Left ventricle myocardium inferior (tissue), 1 donor: Measurements from ENCODE around the gene ITM2C. TPM values are rescaled to one million over a fixed set of nuclear protein-coding genes. Genes with fewer than 3 reads are reported as not detected.

Experiments used
- DNase-seq: peaks from one replicate; pipeline ENCODE4 v3.0.0-alpha.2; 2020
- H3K27ac ChIP-seq: fragments of 200-600 bp; replicated peaks from 2 replicates; pipeline ENCODE4 v1.8.0; 2021
- H3K27me3 ChIP-seq: fragments of 200-600 bp; 2 replicates; pipeline ENCODE4 v1.8.0; 2021; ENCODE audit warnings: low read depth
- H3K36me3 ChIP-seq: fragments of 200-600 bp; 2 replicates; pipeline ENCODE4 v1.8.0; 2021
- H3K4me1 ChIP-seq: fragments of 200-600 bp; 2 replicates; pipeline ENCODE4 v1.8.0; 2021
- H3K4me3 ChIP-seq: fragments of 200-600 bp; 2 replicates; pipeline ENCODE4 v1.8.0; 2021; ENCODE audit warnings: mild to moderate bottlenecking, moderate library complexity
- H3K9me3 ChIP-seq: fragments of 200-600 bp; replicated peaks from 2 replicates; pipeline ENCODE4 v1.8.0; 2021
- intact Hi-C: fragments of 100-400 bp; cut with micrococcal nuclease; formaldehyde crosslinking; loops from one replicate; pipeline ENCODE4 v1.11.0; 2022
- total RNA-seq: library from RNA; stranded (reverse); fragmentation: NEBNext Ultra II Directional; extraction: Animal tissue kit (Norgen Biotek cat#: 25700); gene quantifications from one replicate; pipeline ENCODE4 v1.2.1, GENCODE V29; 2021
- TF ChIP-seq, protein P1 (sequence below): fragments of 200-600 bp; IDR thresholded peaks from 2 replicates; pipeline ENCODE4 v1.8.0; 2021; ENCODE audit warnings: antibody characterized with exemption, mild to moderate bottlenecking, borderline replicate concordance
- donor health status: DM: no; HTN: yes; CAD: no; lungs with severe emphysema.

ITM2C gene
- total RNA-seq, 1 donor from 2014 or later, result 25.5 TPM

DNA sequence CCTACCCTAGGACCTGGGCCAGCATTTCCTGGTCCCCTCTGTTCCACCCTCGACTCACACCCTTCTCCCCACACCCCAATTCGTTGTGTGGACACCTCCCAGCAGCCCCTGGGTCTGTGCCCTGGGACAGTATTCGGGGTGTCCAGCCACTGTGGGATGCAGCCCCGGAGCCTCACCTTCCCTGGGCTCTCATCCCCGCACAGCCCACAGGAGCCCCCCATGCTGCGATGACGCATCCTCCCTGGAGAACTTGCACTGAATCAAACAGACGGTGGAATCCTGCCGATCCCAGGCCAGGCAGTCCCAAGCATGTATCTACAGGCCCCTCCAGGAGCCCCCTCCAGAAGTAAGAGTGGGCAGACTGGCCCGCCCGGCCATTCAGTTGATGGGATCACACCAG is 9.7 kb downstream of the ITM2C start:
- peaks cover 21% of the 10 kb centered on the region for H3K4me1 ChIP-seq
- H3K27ac ChIP-seq, result no peak overlapping the region
- intact Hi-C loops, result no loop called here
- no peak overlapping the region for H3K4me3 ChIP-seq
- no peak for DNase-seq
- H3K27me3 ChIP-seq, result no peaks in the 10 kb centered on the region
- H3K36me3 ChIP-seq, result peaks cover 21% of the 10 kb centered on the region
- H3K9me3 ChIP-seq, result no peaks in the 10 kb centered on the region
- TF ChIP-seq, protein P1, sequence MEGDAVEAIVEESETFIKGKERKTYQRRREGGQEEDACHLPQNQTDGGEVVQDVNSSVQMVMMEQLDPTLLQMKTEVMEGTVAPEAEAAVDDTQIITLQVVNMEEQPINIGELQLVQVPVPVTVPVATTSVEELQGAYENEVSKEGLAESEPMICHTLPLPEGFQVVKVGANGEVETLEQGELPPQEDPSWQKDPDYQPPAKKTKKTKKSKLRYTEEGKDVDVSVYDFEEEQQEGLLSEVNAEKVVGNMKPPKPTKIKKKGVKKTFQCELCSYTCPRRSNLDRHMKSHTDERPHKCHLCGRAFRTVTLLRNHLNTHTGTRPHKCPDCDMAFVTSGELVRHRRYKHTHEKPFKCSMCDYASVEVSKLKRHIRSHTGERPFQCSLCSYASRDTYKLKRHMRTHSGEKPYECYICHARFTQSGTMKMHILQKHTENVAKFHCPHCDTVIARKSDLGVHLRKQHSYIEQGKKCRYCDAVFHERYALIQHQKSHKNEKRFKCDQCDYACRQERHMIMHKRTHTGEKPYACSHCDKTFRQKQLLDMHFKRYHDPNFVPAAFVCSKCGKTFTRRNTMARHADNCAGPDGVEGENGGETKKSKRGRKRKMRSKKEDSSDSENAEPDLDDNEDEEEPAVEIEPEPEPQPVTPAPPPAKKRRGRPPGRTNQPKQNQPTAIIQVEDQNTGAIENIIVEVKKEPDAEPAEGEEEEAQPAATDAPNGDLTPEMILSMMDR, result no peak

DNA sequence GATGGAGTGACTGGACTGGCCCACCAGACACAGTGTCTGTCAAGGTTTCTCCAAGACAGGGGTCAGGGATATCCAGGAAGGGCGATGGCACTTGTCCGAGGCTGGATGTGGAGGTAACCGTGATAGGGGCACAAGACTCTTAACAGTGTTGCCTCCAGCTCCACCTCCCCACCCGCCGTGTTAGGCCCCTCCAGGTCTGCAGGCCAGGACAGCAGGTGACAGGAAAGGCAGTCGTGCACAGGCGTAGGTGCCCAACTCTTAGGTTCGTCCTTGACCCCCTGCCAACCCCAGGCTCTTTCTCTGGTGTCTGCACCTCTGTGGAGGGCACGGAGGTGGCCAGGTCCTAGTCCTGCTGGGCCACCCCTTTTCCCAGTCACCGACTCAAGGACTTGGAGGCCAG is 10.1 kb downstream of the ITM2C start:
- intact Hi-C loops, result no loop called here
- no peaks in the 10 kb centered on the region for H3K27me3 ChIP-seq
- peaks cover 17% of the 10 kb centered on the region for H3K4me1 ChIP-seq
- H3K4me3 ChIP-seq, result no peak overlapping the region
- DNase-seq, result no peak
- TF ChIP-seq, protein P1, result no peak
- H3K36me3 ChIP-seq, result peaks cover 21% of the 10 kb centered on the region
- H3K9me3 ChIP-seq, result no peaks in the 10 kb centered on the region
- no peak overlapping the region for H3K27ac ChIP-seq

DNA sequence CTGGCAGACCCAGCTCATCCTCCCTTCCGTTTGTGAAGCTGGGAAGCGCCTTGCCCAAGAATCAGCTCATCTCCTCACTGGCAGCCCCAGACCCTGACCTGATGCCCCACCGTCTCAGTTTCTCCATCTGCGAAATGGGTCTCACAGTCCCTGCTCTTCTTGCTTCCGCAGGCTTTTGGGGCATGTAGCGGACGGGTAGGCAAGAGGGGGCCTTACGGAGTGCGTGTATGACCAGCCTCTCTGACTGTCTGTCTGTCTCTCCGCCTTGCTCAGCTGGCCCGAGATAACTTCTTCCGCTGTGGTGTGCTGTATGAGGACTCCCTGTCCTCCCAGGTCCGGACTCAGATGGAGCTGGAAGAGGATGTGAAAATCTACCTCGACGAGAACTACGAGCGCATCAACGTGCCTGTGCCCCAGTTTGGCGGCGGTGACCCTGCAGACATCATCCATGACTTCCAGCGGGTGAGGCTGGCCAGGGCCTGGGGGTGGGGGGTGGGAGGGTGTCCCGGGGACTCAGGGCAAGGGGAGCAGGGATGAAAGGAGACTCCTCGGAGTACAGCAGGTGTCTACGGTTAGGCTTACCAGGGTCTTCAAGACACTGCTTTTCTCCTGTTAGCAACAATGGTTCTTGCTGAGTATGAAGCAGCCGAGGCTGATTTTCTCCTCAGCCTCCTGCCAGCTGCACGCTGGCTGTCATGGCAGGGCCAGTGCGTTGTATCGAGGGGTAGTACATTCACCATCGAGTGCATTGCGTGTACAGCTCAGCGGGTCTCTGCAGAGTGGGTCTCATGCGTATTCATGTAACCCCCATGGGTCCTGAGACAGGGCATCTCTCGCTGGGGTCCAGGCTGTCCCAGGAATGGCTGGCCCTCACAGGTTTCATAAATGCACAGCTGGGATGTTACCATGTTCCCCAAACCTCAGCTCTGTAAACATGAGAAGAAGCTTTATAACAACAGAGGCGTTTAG is 10.9 kb downstream of the ITM2C start:
- no peak overlapping the region for H3K4me3 ChIP-seq
- intact Hi-C loops, result no loop called here
- no peak overlapping the region for H3K27ac ChIP-seq
- H3K9me3 ChIP-seq, result no peaks in the 10 kb centered on the region
- peaks cover 21% of the 10 kb centered on the region for H3K36me3 ChIP-seq
- DNase-seq, result no peak
- peaks cover 10% of the 10 kb centered on the region for H3K4me1 ChIP-seq
- no peaks in the 10 kb centered on the region for H3K27me3 ChIP-seq
- TF ChIP-seq, protein P1, result no peak

DNA sequence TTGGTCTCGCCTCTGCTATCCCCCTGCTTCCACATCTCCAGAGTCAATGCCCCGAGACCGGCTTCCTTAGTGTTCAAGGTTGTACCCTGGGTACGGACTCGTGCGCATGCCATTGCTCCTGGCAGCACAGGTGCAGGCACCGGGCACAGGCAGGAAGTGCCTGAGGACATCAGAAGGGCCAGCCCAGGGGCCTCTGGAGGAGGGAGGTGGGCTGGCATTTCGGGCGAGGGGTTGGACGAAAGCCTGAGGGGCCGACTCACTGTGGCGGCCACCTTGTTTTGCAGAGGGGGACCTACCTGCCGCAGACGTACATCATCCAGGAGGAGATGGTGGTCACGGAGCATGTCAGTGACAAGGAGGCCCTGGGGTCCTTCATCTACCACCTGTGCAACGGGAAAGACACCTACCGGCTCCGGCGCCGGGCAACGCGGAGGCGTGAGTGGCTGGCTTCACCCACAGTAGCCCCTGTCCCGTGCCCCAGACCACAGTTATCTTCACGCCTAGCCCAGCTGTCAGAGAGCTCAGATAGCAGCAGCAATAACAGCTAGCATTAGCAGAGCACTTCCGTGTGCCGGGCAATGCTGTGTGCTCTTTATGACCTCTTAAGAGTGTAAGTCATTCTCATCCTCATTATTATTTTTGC is 12.5 kb downstream of the ITM2C start:
- Histone ChIP-seq H3K4me1 (no peaks in the 10 kb centered on the region), H3K9me3 (no peaks in the 10 kb centered on the region), H3K36me3 (peaks cover 21% of the 10 kb centered on the region), H3K4me3 (no peak overlapping the region), H3K27ac (no peak overlapping the region), H3K27me3 (no peaks in the 10 kb centered on the region)
- no peak for DNase-seq
- intact Hi-C loops, result no loop called here
- TF ChIP-seq, protein P1, result no peak

DNA sequence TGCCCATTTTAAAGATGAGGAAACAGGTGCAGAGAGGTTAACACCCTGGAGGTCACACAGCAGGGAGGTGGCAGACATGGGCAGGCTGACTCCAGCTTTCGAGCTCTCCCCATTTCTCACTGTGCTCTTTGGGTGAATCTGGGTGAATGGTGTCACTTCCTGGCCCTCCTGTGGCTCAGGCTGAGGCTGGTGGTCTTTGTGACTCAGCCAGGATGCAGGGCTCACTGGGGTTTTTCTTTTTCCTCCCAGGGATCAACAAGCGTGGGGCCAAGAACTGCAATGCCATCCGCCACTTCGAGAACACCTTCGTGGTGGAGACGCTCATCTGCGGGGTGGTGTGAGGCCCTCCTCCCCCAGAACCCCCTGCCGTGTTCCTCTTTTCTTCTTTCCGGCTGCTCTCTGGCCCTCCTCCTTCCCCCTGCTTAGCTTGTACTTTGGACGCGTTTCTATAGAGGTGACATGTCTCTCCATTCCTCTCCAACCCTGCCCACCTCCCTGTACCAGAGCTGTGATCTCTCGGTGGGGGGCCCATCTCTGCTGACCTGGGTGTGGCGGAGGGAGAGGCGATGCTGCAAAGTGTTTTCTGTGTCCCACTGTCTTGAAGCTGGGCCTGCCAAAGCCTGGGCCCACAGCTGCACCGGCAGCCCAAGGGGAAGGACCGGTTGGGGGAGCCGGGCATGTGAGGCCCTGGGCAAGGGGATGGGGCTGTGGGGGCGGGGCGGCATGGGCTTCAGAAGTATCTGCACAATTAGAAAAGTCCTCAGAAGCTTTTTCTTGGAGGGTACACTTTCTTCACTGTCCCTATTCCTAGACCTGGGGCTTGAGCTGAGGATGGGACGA is 13.2 kb downstream of the ITM2C start:
- no peak for DNase-seq
- TF ChIP-seq, protein P1, result no peak
- peaks cover 21% of the 10 kb centered on the region for H3K36me3 ChIP-seq
- H3K4me1 ChIP-seq, result no peaks in the 10 kb centered on the region
- H3K4me3 ChIP-seq, result no peak overlapping the region
- no peaks in the 10 kb centered on the region for H3K27me3 ChIP-seq
- H3K27ac ChIP-seq, result no peak overlapping the region
- no peaks in the 10 kb centered on the region for H3K9me3 ChIP-seq
- intact Hi-C loops, result no loop called here
